Measurements from ENCODE around the gene PIP. TPM values are rescaled to one million over a fixed set of nuclear protein-coding genes. Genes with fewer than 3 reads are reported as not detected.
"Not testable (repeated sequence)": the region's sequence is repeated elsewhere in the genome, so short reads cannot be mapped to it uniquely, and the experiment has no call there.

The PIP gene
- total RNA-seq (not detected), polyA plus RNA-seq (not detected)

GRCh38 chr7:143131781-143132180 lies at the start of gene PIP:
Gene PIP (plus strand): TSS chr7:143132077. CDS start chr7:143132117, 40 bp downstream.
- H3K9me3 Mint-ChIP-seq: peaks cover 0 to 2% (median 0%) of the 10 kb centered on the region in 5 donors
- H3K36me3 Mint-ChIP-seq: no peaks in the 10 kb centered on the region
- Histone ChIP-seq H3K36me3 (ENCODE audit: insufficient read depth, low read length) (no peaks in the 10 kb centered on the region), H3K4me3 (ENCODE audit: low read length) (no peak within 1 kb of the TSS), H3K4me1 (ENCODE audit: insufficient read depth, low read length) (no peaks in the 10 kb centered on the region), H3K27ac (ENCODE audit: low read depth, low read length) (no peak within 1 kb of the TSS), H3K9me3 (ENCODE audit: low read length) (no peaks in the 10 kb centered on the region), H3K27me3 (ENCODE audit: insufficient read depth, low read length, poor library complexity, severe bottlenecking) (no peaks in the 10 kb centered on the region)
- H3K27ac Mint-ChIP-seq: no peak within 1 kb of the TSS
- H3K27me3 Mint-ChIP-seq: peaks cover 3 to 63% of the 10 kb centered on the region in 2 donors
- no peaks in the 10 kb centered on the region for H3K4me1 Mint-ChIP-seq
- CTCF ChIA-PET: no interaction called here
- POLR2A ChIA-PET: no interaction called here
- DNase-seq: no peak
- no peak within 1 kb of the TSS for H3K4me3 Mint-ChIP-seq

- no peak overlapping the region for H3K4me3 ChIP-seq (ENCODE audit: low read length)
- Mint-ChIP-seq H3K4me1 (no peaks in the 10 kb centered on the region), H3K9me3 (peaks cover 5 to 22% (median 10%) of the 10 kb centered on the region in 5 donors), H3K4me3 (no peak overlapping the region), H3K27me3 (peaks cover 3 to 41% of the 10 kb centered on the region in 2 donors), H3K27ac (no peak overlapping the region), H3K36me3 (no peaks in the 10 kb centered on the region)
- no peaks in the 10 kb centered on the region for H3K27me3 ChIP-seq (ENCODE audit: insufficient read depth, low read length, poor library complexity, severe bottlenecking)
- no peak for DNase-seq
- H3K9me3 ChIP-seq (ENCODE audit: low read length): no peaks in the 10 kb centered on the region
- ChIA-PET POLR2A (no interaction called here), CTCF (interaction anchor here (0.9 kb wide), 1 partner anchor 13 kb away, joined by 3 read pairs; no protein-coding TSS in a partner anchor)
- H3K4me1 ChIP-seq (ENCODE audit: insufficient read depth, low read length): no peaks in the 10 kb centered on the region
- no peak overlapping the region for H3K27ac ChIP-seq (ENCODE audit: low read depth, low read length)
- no peaks in the 10 kb centered on the region for H3K36me3 ChIP-seq (ENCODE audit: insufficient read depth, low read length)
Measured at GRCh38 chr7:143085109-143085508, 46.8 kb upstream of the PIP start.

- H3K27ac Mint-ChIP-seq; H3K27ac ChIP-seq (ENCODE audit: low read depth, low read length); H3K27me3 ChIP-seq (ENCODE audit: insufficient read depth, low read length, poor library complexity, severe bottlenecking); DNase-seq; H3K4me3 Mint-ChIP-seq; H3K9me3 ChIP-seq (ENCODE audit: low read length); H3K36me3 ChIP-seq (ENCODE audit: insufficient read depth, low read length); POLR2A ChIA-PET; CTCF ChIA-PET; H3K4me3 ChIP-seq (ENCODE audit: low read length); H3K36me3 Mint-ChIP-seq; H3K4me1 ChIP-seq (ENCODE audit: insufficient read depth, low read length); H3K4me1 Mint-ChIP-seq: not testable (repeated sequence)
- H3K27me3 Mint-ChIP-seq: peaks cover 3 to 40% of the 10 kb centered on the region in 2 donors
- peaks cover 8 to 21% (median 10%) of the 10 kb centered on the region in 5 donors for H3K9me3 Mint-ChIP-seq
Measured at GRCh38 chr7:143085610-143086009, 46.3 kb upstream of the PIP start.

GRCh38 chr7:143088549-143089231 lies 43.2 kb upstream of the PIP start:
- H3K27ac ChIP-seq (ENCODE audit: low read depth, low read length); H3K4me1 ChIP-seq (ENCODE audit: insufficient read depth, low read length); H3K4me3 ChIP-seq (ENCODE audit: low read length); H3K36me3 ChIP-seq (ENCODE audit: insufficient read depth, low read length); H3K9me3 ChIP-seq (ENCODE audit: low read length); POLR2A ChIA-PET; H3K4me1 Mint-ChIP-seq; H3K27me3 ChIP-seq (ENCODE audit: insufficient read depth, low read length, poor library complexity, severe bottlenecking); H3K4me3 Mint-ChIP-seq; H3K36me3 Mint-ChIP-seq; DNase-seq; H3K27ac Mint-ChIP-seq; CTCF ChIA-PET: not testable (repeated sequence)
- peaks cover 4 to 24% of the 10 kb centered on the region in 2 donors for H3K27me3 Mint-ChIP-seq
- H3K9me3 Mint-ChIP-seq: peaks cover 10 to 16% (median 10%) of the 10 kb centered on the region in 5 donors

GRCh38 chr7:143096146-143096545 lies 35.7 kb upstream of the PIP start:
- no peak overlapping the region for H3K27ac ChIP-seq (ENCODE audit: low read depth, low read length)
- Mint-ChIP-seq H3K27ac (no peak overlapping the region), H3K36me3 (no peaks in the 10 kb centered on the region), H3K27me3 (no peaks in the 10 kb centered on the region), H3K4me1 (no peaks in the 10 kb centered on the region), H3K4me3 (no peak overlapping the region), H3K9me3 (peaks cover 19 to 33% (median 20%) of the 10 kb centered on the region in 5 donors)
- H3K9me3 ChIP-seq (ENCODE audit: low read length): no peaks in the 10 kb centered on the region
- CTCF ChIA-PET: no interaction called here
- no peak for DNase-seq
- no peak overlapping the region for H3K4me3 ChIP-seq (ENCODE audit: low read length)
- POLR2A ChIA-PET: no interaction called here
- no peaks in the 10 kb centered on the region for H3K4me1 ChIP-seq (ENCODE audit: insufficient read depth, low read length)
- no peaks in the 10 kb centered on the region for H3K27me3 ChIP-seq (ENCODE audit: insufficient read depth, low read length, poor library complexity, severe bottlenecking)
- no peaks in the 10 kb centered on the region for H3K36me3 ChIP-seq (ENCODE audit: insufficient read depth, low read length)

- POLR2A ChIA-PET; H3K36me3 ChIP-seq (ENCODE audit: insufficient read depth, low read length): not testable (repeated sequence)
Measured at GRCh38 chr7:143099579-143099978, 32.3 kb upstream of the PIP start.

GRCh38 chr7:143104759-143105158 lies 27.1 kb upstream of the PIP start:
- H3K36me3 Mint-ChIP-seq: no peaks in the 10 kb centered on the region
- H3K4me3 Mint-ChIP-seq: no peak overlapping the region
- peaks cover 3% of the 10 kb centered on the region in 2 donors for H3K27me3 Mint-ChIP-seq
- H3K27ac Mint-ChIP-seq: no peak overlapping the region
- Histone ChIP-seq H3K4me3 (ENCODE audit: low read length) (no peak overlapping the region), H3K4me1 (ENCODE audit: insufficient read depth, low read length) (no peaks in the 10 kb centered on the region), H3K36me3 (ENCODE audit: insufficient read depth, low read length) (no peaks in the 10 kb centered on the region), H3K9me3 (ENCODE audit: low read length) (no peaks in the 10 kb centered on the region), H3K27me3 (ENCODE audit: insufficient read depth, low read length, poor library complexity, severe bottlenecking) (no peaks in the 10 kb centered on the region), H3K27ac (ENCODE audit: low read depth, low read length) (no peak overlapping the region)
- no peaks in the 10 kb centered on the region for H3K4me1 Mint-ChIP-seq
- POLR2A ChIA-PET: no interaction called here
- DNase-seq: no peak
- CTCF ChIA-PET: no interaction called here
- H3K9me3 Mint-ChIP-seq: peaks cover 4 to 12% (median 9%) of the 10 kb centered on the region in 5 donors

More at GRCh38 chr7:143099579-143099978, 32.3 kb upstream of the PIP start:
- not testable (repeated sequence) for H3K9me3 ChIP-seq (ENCODE audit: low read length); DNase-seq; H3K27ac ChIP-seq (ENCODE audit: low read depth, low read length); H3K27ac Mint-ChIP-seq; H3K4me1 ChIP-seq (ENCODE audit: insufficient read depth, low read length); H3K4me1 Mint-ChIP-seq; H3K36me3 Mint-ChIP-seq; H3K27me3 Mint-ChIP-seq; H3K4me3 ChIP-seq (ENCODE audit: low read length); H3K4me3 Mint-ChIP-seq; H3K27me3 ChIP-seq (ENCODE audit: insufficient read depth, low read length, poor library complexity, severe bottlenecking)
- CTCF ChIA-PET: interaction anchor here (1.2 to 1.8 kb wide), 2 partner anchors 15 to 116 kb away, joined by 3 to 5 read pairs; no protein-coding TSS in a partner anchor
- peaks cover 17 to 28% (median 21%) of the 10 kb centered on the region in 5 donors for H3K9me3 Mint-ChIP-seq

- H3K27ac Mint-ChIP-seq; H3K27ac ChIP-seq (ENCODE audit: low read depth, low read length); H3K4me1 ChIP-seq (ENCODE audit: insufficient read depth, low read length); H3K4me3 ChIP-seq (ENCODE audit: low read length); H3K36me3 ChIP-seq (ENCODE audit: insufficient read depth, low read length); H3K9me3 ChIP-seq (ENCODE audit: low read length); H3K4me1 Mint-ChIP-seq; CTCF ChIA-PET; H3K9me3 Mint-ChIP-seq; H3K36me3 Mint-ChIP-seq; DNase-seq; H3K4me3 Mint-ChIP-seq; H3K27me3 ChIP-seq (ENCODE audit: insufficient read depth, low read length, poor library complexity, severe bottlenecking); POLR2A ChIA-PET: not testable (repeated sequence)
- H3K27me3 Mint-ChIP-seq: peaks cover 5 to 12% of the 10 kb centered on the region in 2 donors
Measured at GRCh38 chr7:143108019-143108418, 23.9 kb upstream of the PIP start.
